Erythroblast (primary cell): Measurements from ENCODE around the gene PRICKLE3.

Experiments used
- GATA1 ChIP-seq: IDR thresholded peaks from 2 replicates; pipeline ENCODE4 v1.6.1; 2011; ENCODE audit warnings: low read depth, mild to moderate bottlenecking, control low read depth, low read length, moderate library complexity
- POLR2A ChIP-seq: IDR thresholded peaks from 2 replicates; pipeline ENCODE4 v1.6.1; 2011; ENCODE audit warnings: mild to moderate bottlenecking, low read length

GRCh38 chrX:49162620-49163019 lies 23.6 kb downstream of the PRICKLE3 start, which contains the start of gene MAGIX:
- TF ChIP-seq POLR2A: no peak
- TF ChIP-seq GATA1: no peak
